SK-N-SH (cell line): ENCODE data around the gene CBFA2T3. TPM values are rescaled to one million over a fixed set of nuclear protein-coding genes. Genes with fewer than 3 reads are reported as not detected.

Experiments
- CTCF ChIA-PET: fragments of 300-600, 350-600 bp; formaldehyde crosslinking; extraction: SDS; loops from one replicate; lab custom pipeline; 2021; lab: Yijun Ruan, JAX
- POLR2A ChIA-PET: fragments of 350-600 bp; sonication (Branson Sonifier 250); formaldehyde crosslinking; extraction: SDS; loops from one replicate; lab custom pipeline; 2020; ENCODE audit warnings: antibody characterized with exemption, inconsistent platforms; lab: Yijun Ruan, JAX
- DNase-seq: peaks from one replicate; pipeline ENCODE4 v3.0.0; 2012
- H2AFZ ChIP-seq: fragments of 200-600 bp; sonication (generic); 2 replicates; pipeline ENCODE4 v1.8.1; 2016; ENCODE audit warnings: antibody characterized with exemption, mild to moderate bottlenecking, low read depth
- H3F3A ChIP-seq: fragments of 200-600 bp; sonication (generic); replicated peaks from 2 replicates; pipeline ENCODE3; 2016; ENCODE audit warnings: antibody characterized with exemption, mild to moderate bottlenecking; ENCODE audit not compliant: insufficient read depth
- H3K27ac ChIP-seq, 2 experiments: fragments of 200-500 bp in 1 of 2; fragments of 200-600 bp in 1 of 2; sonication (Bioruptor generic) in 1 of 2; sonication (generic), shearing (Covaris generic) in 1 of 2; 2 replicates each; pipeline versions ENCODE4 v1.5.1 to v1.6.1; 2014 to 2016; ENCODE audit warnings: low read depth in 2 of 2, inconsistent platforms in 1 of 2, low read length in 1 of 2, mild to moderate bottlenecking in 1 of 2, mixed read lengths in 1 of 2
- H3K27me3 ChIP-seq: fragments of 200-600 bp; sonication (generic), shearing (Covaris generic); 2 replicates; pipeline ENCODE4 v1.6.1; 2016; ENCODE audit warnings: mixed run types; ENCODE audit not compliant: insufficient read depth
- H3K36me3 ChIP-seq, 2 experiments: fragments of 200-500 bp in 1 of 2; fragments of 200-600 bp in 1 of 2; sonication (Bioruptor generic) in 1 of 2; sonication (generic) in 1 of 2; replicated peaks in 1 of 2; 2 replicates each; pipeline versions ENCODE3 to v1.5.1; 2014 to 2016; ENCODE audit warnings: low read length in 1 of 2, mild to moderate bottlenecking in 1 of 2; ENCODE audit not compliant: insufficient read depth in 2 of 2, control insufficient read depth in 1 of 2
- H3K4me1 ChIP-seq, 2 experiments: fragments of 200-500 bp in 1 of 2; fragments of 200-600 bp in 1 of 2; sonication (Bioruptor generic) in 1 of 2; sonication (generic), shearing (Covaris generic) in 1 of 2; 2 replicates each; pipeline versions ENCODE4 v1.5.1 to v1.6.1; 2014 to 2016; ENCODE audit warnings: low read depth in 1 of 2, low read length in 1 of 2, mixed run types in 1 of 2; ENCODE audit not compliant: insufficient read depth in 2 of 2, control insufficient read depth in 1 of 2
- H3K4me2 ChIP-seq: fragments of 200-600 bp; sonication (generic), shearing (Covaris generic); 2 replicates; pipeline ENCODE4 v1.6.1; 2017; ENCODE audit warnings: mixed run types
- H3K4me3 ChIP-seq, 2 experiments: fragments of 200-500 bp in 1 of 2; fragments of 200-600 bp in 1 of 2; sonication (Bioruptor generic) in 1 of 2; sonication (generic), shearing (Covaris generic) in 1 of 2; 2 replicates each; pipeline versions ENCODE4 v1.5.1 to v1.8.1; 2014 to 2016; ENCODE audit warnings: low read depth in 2 of 2, inconsistent platforms in 1 of 2, low read length in 1 of 2, mild to moderate bottlenecking in 1 of 2, mixed read lengths in 1 of 2, moderate library complexity in 1 of 2
- H3K79me2 ChIP-seq: fragments of 200-600 bp; sonication (generic); 2 replicates; pipeline ENCODE4 v1.8.1; 2017; ENCODE audit warnings: mild to moderate bottlenecking; ENCODE audit not compliant: insufficient read depth
- H3K9ac ChIP-seq: fragments of 200-600 bp; sonication (generic); 2 replicates; pipeline ENCODE4 v1.6.1; 2017; ENCODE audit warnings: mixed run types
- H3K9me2 ChIP-seq: fragments of 200-600 bp; sonication (generic); 2 replicates; pipeline ENCODE4 v1.6.1; 2017; ENCODE audit warnings: mixed run types
- H3K9me3 ChIP-seq: fragments of 200-600 bp; sonication (generic); 2 replicates; pipeline ENCODE4 v1.6.1; 2017; ENCODE audit warnings: mixed run types, mild to moderate bottlenecking, moderate library complexity
- H4K20me1 ChIP-seq: fragments of 200-600 bp; sonication (generic); 2 replicates; pipeline ENCODE4 v1.6.1; 2017; ENCODE audit warnings: mild to moderate bottlenecking, mixed run types; ENCODE audit not compliant: insufficient read depth
- CHD2 ChIP-seq: fragments of 150-350 bp; IDR thresholded peaks from 2 replicates; pipeline ENCODE4 v1.6.1; 2018; ENCODE audit warnings: low read length; ENCODE audit not compliant: partially characterized antibody
- EZH2phosphoT487 ChIP-seq: fragments of 200-600 bp; sonication (generic); IDR thresholded peaks from 2 replicates; pipeline ENCODE4 v1.6.1; 2017; ENCODE audit warnings: low read depth, mixed run types, mild to moderate bottlenecking, antibody characterized with exemption, moderate library complexity, borderline replicate concordance
- FOXJ3 ChIP-seq: sonication (generic); formaldehyde crosslinking; IDR thresholded peaks from 2 replicates; pipeline ENCODE4 v1.5.1; 2020; ENCODE audit warnings: mild to moderate bottlenecking, missing genetic modification reagents
- GABPA ChIP-seq: IDR thresholded peaks from 2 replicates; pipeline ENCODE4 v1.4.0; 2012; ENCODE audit warnings: low read depth, mild to moderate bottlenecking
- JUND ChIP-seq: IDR thresholded peaks from 2 replicates; pipeline ENCODE4 v1.4.0; 2012
- MXI1 ChIP-seq: IDR thresholded peaks from 2 replicates; pipeline ENCODE4 v1.6.1; 2012; ENCODE audit warnings: mild to moderate bottlenecking, low read depth, low read length, improper control_type of control experiment
- NFIC ChIP-seq: IDR thresholded peaks from 2 replicates; pipeline ENCODE4 v1.4.0; 2012; ENCODE audit warnings: borderline replicate concordance
- PBX3 ChIP-seq: IDR thresholded peaks from 2 replicates; pipeline ENCODE4; 2012
- RXRA ChIP-seq: IDR thresholded peaks from 2 replicates; pipeline ENCODE4 v1.4.0; 2012; ENCODE audit warnings: low read depth, mild to moderate bottlenecking, borderline replicate concordance
- SIN3A ChIP-seq: IDR thresholded peaks from 2 replicates; pipeline ENCODE4 v1.6.1; 2012; ENCODE audit warnings: low read depth, mild to moderate bottlenecking, low read length, moderate library complexity, borderline replicate concordance
- ZBTB33 ChIP-seq: IDR thresholded peaks from 2 replicates; pipeline ENCODE4 v1.4.0; 2012; ENCODE audit warnings: low read depth, borderline replicate concordance
- WGBS: methylation state at CpG from one replicate; pipeline ENCODE4 v1.1.6; 2017; ENCODE audit warnings: low lambda C conversion rate; 5-methylcytosine and 5-hydroxymethylcytosine counted together
- polyA plus RNA-seq, 3 experiments: library from polyadenylated mRNA; depleted of rRNA; stranded (reverse); fragments of >200 nt; gene quantifications; 2 replicates each; pipeline ENCODE4 v1.2.3, GENCODE V29; 2012
- TF ChIP-seq, protein P1 (sequence below): fragments of 150-350 bp; IDR thresholded peaks from 2 replicates; pipeline ENCODE4 v1.6.1; 2016; ENCODE audit warnings: mild to moderate bottlenecking, low read depth, low read length
- TF ChIP-seq, protein P2 (sequence below): IDR thresholded peaks from 2 replicates; pipeline ENCODE4 v1.4.0; 2012; ENCODE audit warnings: low read depth

The CBFA2T3 gene
- polyA plus RNA-seq, 1 of the 3 experiments (the other 2 are of a cell fraction): not detected

- H3K79me2 ChIP-seq: no peaks in the 10 kb centered on the region
- no peak overlapping the region for H2AFZ ChIP-seq
- H3K9ac ChIP-seq: no peak overlapping the region
- H3F3A ChIP-seq: no peaks in the 10 kb centered on the region
- no peak overlapping the region for H3K27ac ChIP-seq
- H3K4me1 ChIP-seq: no peaks in the 10 kb centered on the region
- H3K9me2 ChIP-seq: no peaks in the 10 kb centered on the region
- H3K4me3 ChIP-seq: no peak overlapping the region
- no peak for TF ChIP-seq FOXJ3 (CRISPR knock-in tag)
- ChIA-PET CTCF (no interaction called here), POLR2A (no interaction called here)
- H3K27me3 ChIP-seq: no peaks in the 10 kb centered on the region
- peaks cover 0 to 11% of the 10 kb centered on the region in 2 experiments for H3K36me3 ChIP-seq
- no peaks in the 10 kb centered on the region for H4K20me1 ChIP-seq
- DNase-seq: peak; percentile 52
- H3K4me2 ChIP-seq: no peak overlapping the region
- H3K9me3 ChIP-seq: no peaks in the 10 kb centered on the region
- WGBS: 87% methylated on average over 6 of the region's 13 CpGs
Measured at GRCh38 chr16:88831838-88832237, 145.2 kb downstream of the CBFA2T3 start.

GRCh38 chr16:88830783-88831182, 146.2 kb downstream of the CBFA2T3 start:
- POLR2A ChIA-PET: no interaction called here
- Histone ChIP-seq H3K4me3 (no peak overlapping the region), H3K27me3 (no peaks in the 10 kb centered on the region), H4K20me1 (no peaks in the 10 kb centered on the region), H3K9me2 (no peaks in the 10 kb centered on the region), H3K9ac (no peak overlapping the region), H3K4me2 (no peak overlapping the region), H3K79me2 (no peaks in the 10 kb centered on the region), H3K36me3 (peaks cover 0 to 12% of the 10 kb centered on the region in 2 experiments), H3F3A (no peaks in the 10 kb centered on the region), H3K4me1 (no peaks in the 10 kb centered on the region), H3K27ac (no peak overlapping the region), H2AFZ (no peak overlapping the region), H3K9me3 (no peaks in the 10 kb centered on the region)
- TF ChIP-seq, protein P1, sequence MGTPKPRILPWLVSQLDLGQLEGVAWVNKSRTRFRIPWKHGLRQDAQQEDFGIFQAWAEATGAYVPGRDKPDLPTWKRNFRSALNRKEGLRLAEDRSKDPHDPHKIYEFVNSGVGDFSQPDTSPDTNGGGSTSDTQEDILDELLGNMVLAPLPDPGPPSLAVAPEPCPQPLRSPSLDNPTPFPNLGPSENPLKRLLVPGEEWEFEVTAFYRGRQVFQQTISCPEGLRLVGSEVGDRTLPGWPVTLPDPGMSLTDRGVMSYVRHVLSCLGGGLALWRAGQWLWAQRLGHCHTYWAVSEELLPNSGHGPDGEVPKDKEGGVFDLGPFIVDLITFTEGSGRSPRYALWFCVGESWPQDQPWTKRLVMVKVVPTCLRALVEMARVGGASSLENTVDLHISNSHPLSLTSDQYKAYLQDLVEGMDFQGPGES: no peak
- TF ChIP-seq ZBTB33: no peak
- TF ChIP-seq JUND: no peak
- no peak for TF ChIP-seq EZH2phosphoT487
- TF ChIP-seq, protein P2, sequence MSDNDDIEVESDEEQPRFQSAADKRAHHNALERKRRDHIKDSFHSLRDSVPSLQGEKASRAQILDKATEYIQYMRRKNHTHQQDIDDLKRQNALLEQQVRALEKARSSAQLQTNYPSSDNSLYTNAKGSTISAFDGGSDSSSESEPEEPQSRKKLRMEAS: no peak
- TF ChIP-seq NFIC: no peak
- TF ChIP-seq GABPA: no peak
- TF ChIP-seq PBX3: no peak
- no peak for TF ChIP-seq SIN3A
- TF ChIP-seq MXI1: no peak
- no peak for TF ChIP-seq CHD2
- no peak for TF ChIP-seq RXRA
- CTCF ChIA-PET: no interaction called here
- WGBS: 83% methylated on average over 10 of the region's 14 CpGs
- DNase-seq: no peak
